Measurements from ENCODE around the gene GFOD2.

- TF ChIP-seq CTCF (IDR thresholded peaks at IDR 0.05; ENCODE audit: low read depth, low read length) (no peak), EZH2phosphoT487 (IDR thresholded peaks at IDR 0.05; ENCODE audit: low read depth) (no peak)
Measured at GRCh38 chr16:67667453-67667816, 51.7 kb downstream of the GFOD2 start.

Data from OCI-LY3 (cell line).